ENCODE data around the gene THYN1.

THYN1 gene

DNA sequence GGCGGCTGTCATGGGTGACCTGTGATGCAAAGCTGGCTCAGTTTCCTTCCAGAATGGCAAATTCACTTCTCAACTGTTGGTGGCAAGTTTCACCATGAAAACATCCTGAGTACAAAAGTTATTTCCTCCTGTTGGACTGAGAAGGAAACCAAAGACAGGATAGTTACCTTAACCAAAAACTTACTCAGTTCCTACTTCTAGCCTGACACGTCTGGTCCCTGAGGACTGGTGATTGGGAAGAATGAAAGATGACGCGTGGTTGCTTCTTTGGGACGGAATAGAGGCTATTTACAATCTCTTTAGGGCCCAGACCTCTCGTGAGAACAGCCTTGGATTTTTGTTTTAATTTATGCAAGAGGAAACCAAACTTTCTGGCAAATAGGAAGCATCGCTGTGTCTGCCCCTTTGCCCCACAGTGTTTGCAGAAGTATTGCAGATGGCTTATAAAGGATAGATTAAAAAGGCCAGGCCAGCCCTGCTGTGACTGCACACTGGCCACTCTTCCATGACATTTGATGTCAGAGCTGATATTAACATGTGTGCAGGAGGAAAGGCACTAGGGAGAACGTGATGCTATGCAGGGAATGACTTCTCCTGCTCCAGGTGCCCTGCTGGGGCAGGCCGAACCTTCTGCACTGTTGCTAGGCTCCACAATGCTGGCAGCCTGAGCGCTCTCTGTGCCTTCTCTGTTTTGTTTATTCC lies 21.0 kb downstream of the THYN1 start:
- H3K36me3 ChIP-seq (ENCODE audit: insufficient read depth, low read length): peaks cover 9% of the 10 kb centered on the region; the same call in 1 of the 2 replicates
- no peak overlapping the region for H3K27ac ChIP-seq (ENCODE audit: low read depth, low read length)
- 0 out of 2 replicates have a peak overlapping the region, but pooled peaks have one; percentile 17 for H3K9ac ChIP-seq (ENCODE audit: low read depth, low read length)
- H3K27me3 ChIP-seq (ENCODE audit: insufficient read depth, low read length): no peaks in the 10 kb centered on the region
- H3K4me1 ChIP-seq (ENCODE audit: insufficient read depth, low read length): no peaks in the 10 kb centered on the region
- WGBS: 69% methylated on average over 10 of the region's 10 CpGs
- no peak overlapping the region for H3K4me3 ChIP-seq (ENCODE audit: low read length)
- no peaks in the 10 kb centered on the region for H3K9me3 ChIP-seq (ENCODE audit: insufficient read depth, low read depth, low read length)

DNA sequence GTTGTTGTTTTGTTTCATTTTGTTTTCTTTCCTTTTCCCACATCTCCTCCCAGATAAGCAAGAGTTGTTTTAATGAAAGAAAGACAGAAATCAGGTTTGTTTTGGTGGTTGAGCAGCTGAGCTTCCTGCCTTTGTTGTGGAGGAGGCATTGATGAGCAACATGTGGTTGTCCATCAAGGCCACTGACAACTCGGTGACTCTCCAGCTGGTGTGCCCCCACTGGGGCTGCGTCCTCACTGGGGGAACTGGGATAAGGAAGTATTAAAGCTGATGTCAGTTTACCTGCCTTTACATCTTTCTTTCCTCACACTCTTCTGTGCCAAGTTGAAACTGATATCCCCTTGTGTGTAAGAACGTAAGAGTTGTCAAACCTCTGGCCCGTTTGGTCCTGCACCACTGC lies 22.8 kb downstream of the THYN1 start:
- WGBS: 88% methylated on average over 4 of the region's 4 CpGs
- H3K36me3 ChIP-seq (ENCODE audit: insufficient read depth, low read length): no peaks in the 10 kb centered on the region
- H3K27ac ChIP-seq (ENCODE audit: low read depth, low read length): no peak overlapping the region
- H3K27me3 ChIP-seq (ENCODE audit: insufficient read depth, low read length): peaks cover 10% of the 10 kb centered on the region
- no peaks in the 10 kb centered on the region for H3K9me3 ChIP-seq (ENCODE audit: insufficient read depth, low read depth, low read length)
- H3K4me3 ChIP-seq (ENCODE audit: low read length): no peak overlapping the region
- H3K9ac ChIP-seq (ENCODE audit: low read depth, low read length): no peak overlapping the region
- H3K4me1 ChIP-seq (ENCODE audit: insufficient read depth, low read length): 0 out of 2 replicates have a peak, but pooled peaks cover 3% of the 10 kb centered on the region

DNA sequence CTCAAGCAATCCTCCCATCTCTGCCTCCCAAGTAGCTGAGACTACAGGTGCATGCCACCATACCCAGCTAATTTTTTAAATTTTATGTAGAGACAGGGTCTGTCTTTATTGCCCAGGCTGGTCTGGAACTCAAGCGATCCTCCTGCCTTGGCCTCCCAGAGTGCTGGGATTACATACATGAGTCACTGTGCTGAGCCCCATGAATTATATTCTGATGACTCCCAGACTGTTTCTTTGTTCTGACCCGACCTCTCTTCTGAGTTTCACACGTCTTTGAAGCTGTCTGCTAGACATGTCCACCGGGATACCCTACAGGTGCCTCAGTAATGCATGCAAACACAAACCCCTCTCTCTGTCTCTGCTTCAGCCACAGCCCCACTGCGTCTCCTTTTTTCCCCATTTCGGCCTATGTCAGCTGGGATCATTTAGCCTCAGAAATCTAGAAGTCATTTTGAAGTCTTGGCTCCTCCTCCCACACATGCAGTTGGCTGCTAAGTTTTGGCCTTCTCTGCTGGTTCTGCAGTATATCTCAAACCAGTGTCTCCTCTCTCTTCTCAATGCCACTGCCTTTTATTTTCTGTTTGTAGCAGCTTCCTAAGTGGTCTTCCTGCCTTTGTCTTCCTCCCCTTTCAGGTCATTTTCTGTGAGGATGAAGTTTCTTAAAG lies 23.9 kb downstream of the THYN1 start:
- Histone ChIP-seq H3K27ac (ENCODE audit: low read depth, low read length) (no peak overlapping the region), H3K9me3 (ENCODE audit: insufficient read depth, low read depth, low read length) (no peaks in the 10 kb centered on the region), H3K36me3 (ENCODE audit: insufficient read depth, low read length) (no peaks in the 10 kb centered on the region), H3K9ac (ENCODE audit: low read depth, low read length) (no peak overlapping the region), H3K4me1 (ENCODE audit: insufficient read depth, low read length) (0 out of 2 replicates have a peak, but pooled peaks cover 3% of the 10 kb centered on the region), H3K4me3 (ENCODE audit: low read length) (no peak overlapping the region), H3K27me3 (ENCODE audit: insufficient read depth, low read length) (peaks cover 10% of the 10 kb centered on the region)
- WGBS: 83% methylated on average over 6 of the region's 6 CpGs

DNA sequence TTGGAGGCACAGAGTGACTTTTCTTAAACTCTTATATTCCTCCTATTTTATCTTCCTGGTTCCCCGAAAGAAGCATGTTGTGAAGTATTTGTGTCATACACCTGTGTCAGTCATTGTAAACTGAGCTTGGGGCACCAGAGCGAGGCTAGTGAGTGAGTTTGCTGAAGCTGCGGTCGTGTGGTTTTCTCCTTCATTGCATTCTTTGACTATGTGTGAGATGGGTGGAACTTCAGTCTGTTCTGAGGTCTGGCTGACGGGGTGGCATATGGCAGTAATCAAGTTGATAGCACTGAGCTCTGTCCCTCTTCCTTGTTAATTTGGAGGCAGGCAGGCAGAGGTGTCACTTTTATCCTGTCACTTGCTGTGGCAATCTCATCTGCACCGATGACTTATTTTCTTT lies 24.5 kb downstream of the THYN1 start:
- Histone ChIP-seq H3K4me1 (ENCODE audit: insufficient read depth, low read length) (0 out of 2 replicates have a peak, but pooled peaks cover 3% of the 10 kb centered on the region), H3K36me3 (ENCODE audit: insufficient read depth, low read length) (no peaks in the 10 kb centered on the region), H3K9ac (ENCODE audit: low read depth, low read length) (no peak overlapping the region), H3K27me3 (ENCODE audit: insufficient read depth, low read length) (peaks cover 10% of the 10 kb centered on the region), H3K9me3 (ENCODE audit: insufficient read depth, low read depth, low read length) (no peaks in the 10 kb centered on the region), H3K4me3 (ENCODE audit: low read length) (no peak overlapping the region), H3K27ac (ENCODE audit: low read depth, low read length) (no peak overlapping the region)
- 93% methylated on average over 6 of the region's 6 CpGs for WGBS

DNA sequence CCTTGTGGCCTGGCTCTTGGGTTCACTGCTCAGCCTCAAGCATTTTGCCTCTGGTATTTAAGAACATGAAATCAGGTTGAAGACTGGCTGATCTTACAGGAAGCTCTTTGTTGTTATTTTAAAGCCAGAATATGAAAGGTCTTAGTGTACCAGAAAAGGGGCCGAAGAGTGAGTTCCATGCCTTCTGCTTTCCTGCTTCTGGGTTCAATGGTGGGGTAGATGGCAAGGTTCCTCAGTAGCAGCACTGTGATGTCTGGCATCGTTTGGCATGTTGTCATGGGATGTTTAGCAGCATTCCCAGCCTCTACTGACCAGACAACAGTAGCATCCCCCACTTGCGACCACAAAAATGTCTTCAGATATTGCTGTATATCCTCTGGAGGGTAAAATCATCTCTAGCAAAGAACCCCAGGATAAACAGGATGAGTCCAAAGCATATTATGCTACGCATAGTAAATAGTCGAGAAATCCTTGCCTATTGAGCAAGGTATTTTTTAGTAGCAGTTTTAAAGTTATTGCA lies 26.3 kb downstream of the THYN1 start:
- H3K27ac ChIP-seq (ENCODE audit: low read depth, low read length): no peak overlapping the region
- peaks cover 10% of the 10 kb centered on the region for H3K27me3 ChIP-seq (ENCODE audit: insufficient read depth, low read length)
- H3K4me3 ChIP-seq (ENCODE audit: low read length): no peak overlapping the region
- no peak overlapping the region for H3K9ac ChIP-seq (ENCODE audit: low read depth, low read length)
- 96% methylated on average over 5 of the region's 5 CpGs for WGBS
- H3K4me1 ChIP-seq (ENCODE audit: insufficient read depth, low read length): peaks cover 8% of the 10 kb centered on the region; the same call in 1 of the 2 replicates
- H3K9me3 ChIP-seq (ENCODE audit: insufficient read depth, low read depth, low read length): no peaks in the 10 kb centered on the region
- H3K36me3 ChIP-seq (ENCODE audit: insufficient read depth, low read length): no peaks in the 10 kb centered on the region

DNA sequence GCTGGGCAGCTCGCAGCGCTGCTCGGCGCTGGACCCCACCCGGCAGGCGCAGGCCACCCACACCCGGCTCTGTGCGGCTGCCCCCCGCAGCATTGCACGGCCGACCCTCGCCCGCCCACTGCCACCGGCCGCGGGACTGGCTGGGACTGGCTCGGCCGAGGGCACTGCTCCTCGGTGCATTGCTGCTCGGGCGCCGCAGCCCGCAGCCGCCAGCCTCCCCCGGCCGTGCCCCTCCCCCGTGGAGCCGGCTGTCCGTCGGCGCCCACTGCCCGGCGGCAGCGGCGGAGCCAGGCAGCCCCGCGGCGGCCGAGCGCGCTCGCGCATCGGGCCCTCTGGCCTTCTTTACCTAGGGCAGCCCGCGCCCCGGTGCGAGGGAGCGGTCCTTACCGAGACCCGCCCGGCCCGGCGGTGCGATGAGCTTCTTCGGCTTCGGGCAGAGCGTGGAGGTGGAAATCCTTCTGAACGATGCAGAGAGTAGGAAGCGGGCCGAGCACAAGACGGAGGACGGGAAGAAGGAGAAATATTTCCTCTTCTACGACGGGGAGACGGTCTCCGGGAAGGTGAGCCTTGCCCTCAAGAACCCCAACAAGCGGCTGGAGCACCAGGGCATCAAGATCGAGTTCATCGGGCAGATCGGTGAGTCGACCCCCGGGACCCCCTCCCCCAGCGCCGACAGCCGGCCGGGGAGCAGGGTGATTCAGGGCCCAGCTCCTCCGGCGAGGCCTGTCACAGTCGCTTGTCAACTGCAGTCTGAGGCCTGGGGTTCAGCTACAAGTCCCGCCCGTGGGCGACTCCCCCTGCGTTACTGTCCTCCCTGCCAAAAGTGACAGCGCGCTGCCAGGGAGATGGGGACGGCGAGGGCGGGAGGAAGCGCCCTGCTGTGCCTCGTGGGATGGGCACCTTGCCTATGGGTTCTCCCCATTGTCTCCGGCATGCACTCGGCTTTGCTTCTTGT lies 28.2 kb downstream of the THYN1 start:
- peaks cover 10% of the 10 kb centered on the region for H3K27me3 ChIP-seq (ENCODE audit: insufficient read depth, low read length)
- under 1% methylated on average over 93 of the region's 93 CpGs for WGBS
- H3K4me1 ChIP-seq (ENCODE audit: insufficient read depth, low read length): peaks cover 8% of the 10 kb centered on the region; the same call in 1 of the 2 replicates
- H3K9ac ChIP-seq (ENCODE audit: low read depth, low read length): peak overlapping the region; percentile 67
- peaks cover 8% of the 10 kb centered on the region for H3K36me3 ChIP-seq (ENCODE audit: insufficient read depth, low read length)
- no peak overlapping the region for H3K27ac ChIP-seq (ENCODE audit: low read depth, low read length)
- H3K4me3 ChIP-seq (ENCODE audit: low read length): peak overlapping the region; percentile 84
- H3K9me3 ChIP-seq (ENCODE audit: insufficient read depth, low read depth, low read length): no peaks in the 10 kb centered on the region

DNA sequence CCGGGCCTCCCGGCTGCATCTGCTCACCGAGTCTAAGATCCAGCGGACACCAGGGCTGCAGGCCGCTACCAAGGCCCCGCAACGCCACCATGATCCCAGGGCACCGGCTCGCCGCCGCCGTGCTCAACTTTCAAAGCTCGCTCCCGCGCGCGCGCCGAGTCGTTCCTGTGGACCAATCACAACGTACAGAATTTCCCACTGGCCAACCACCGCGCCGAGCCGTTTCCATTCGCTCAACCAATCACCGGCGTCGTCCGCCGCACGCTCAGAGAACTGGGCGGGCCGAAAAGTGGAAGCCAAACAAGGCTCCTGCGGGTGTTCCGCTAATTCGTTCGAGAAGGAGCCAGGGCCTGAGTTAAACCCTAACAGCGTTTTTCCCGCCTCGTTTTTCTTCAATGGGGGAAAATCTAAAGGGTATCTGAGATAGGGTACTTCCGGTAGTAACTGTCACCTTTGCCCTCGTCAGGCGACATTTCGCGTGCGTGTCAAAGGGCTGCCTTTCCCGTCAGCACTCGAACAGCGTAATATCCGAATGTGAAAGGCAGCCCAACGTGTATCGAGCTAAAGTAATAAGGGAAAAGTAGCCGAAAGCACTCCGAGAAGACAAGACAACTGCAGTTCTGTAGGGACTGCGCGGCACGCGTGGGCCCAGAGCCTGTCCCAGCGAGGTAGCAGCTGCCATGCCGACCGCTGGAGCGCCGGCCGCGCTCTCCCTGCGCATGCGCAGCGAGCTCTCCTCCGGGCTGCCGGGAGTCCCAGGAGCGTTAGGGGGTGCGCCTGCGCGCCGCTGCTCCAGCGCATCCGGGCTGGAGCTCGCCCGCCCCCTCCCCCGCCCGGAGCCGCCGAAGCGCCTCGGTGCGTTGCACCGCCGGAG lies 29.1 kb downstream of the THYN1 start, which contains the start of the genes NCAPD3 and VPS26B:
TSS of gene NCAPD3 (minus strand) at position 132 of the 874 bp plus-strand sequence. CDS start at position 91, 41 bp downstream.
TSS of gene VPS26B (plus strand) at position 836 of the 874 bp plus-strand sequence. CDS start 452 bp downstream, outside the sequence.
- peak within 1 kb of the TSS; percentile 84 for H3K4me3 ChIP-seq (ENCODE audit: low read length)
- peaks cover 8% of the 10 kb centered on the region; the same call in 1 of the 2 replicates for H3K4me1 ChIP-seq (ENCODE audit: insufficient read depth, low read length)
- under 1% methylated on average over 89 of the region's 89 CpGs for WGBS
- H3K9ac ChIP-seq (ENCODE audit: low read depth, low read length): peak within 1 kb of the TSS; percentile 69
- H3K27me3 ChIP-seq (ENCODE audit: insufficient read depth, low read length): peaks cover 10% of the 10 kb centered on the region
- H3K9me3 ChIP-seq (ENCODE audit: insufficient read depth, low read depth, low read length): no peaks in the 10 kb centered on the region
- H3K27ac ChIP-seq (ENCODE audit: low read depth, low read length): no peak within 1 kb of the TSS
- peaks cover 17% of the 10 kb centered on the region for H3K36me3 ChIP-seq (ENCODE audit: insufficient read depth, low read length)

DNA sequence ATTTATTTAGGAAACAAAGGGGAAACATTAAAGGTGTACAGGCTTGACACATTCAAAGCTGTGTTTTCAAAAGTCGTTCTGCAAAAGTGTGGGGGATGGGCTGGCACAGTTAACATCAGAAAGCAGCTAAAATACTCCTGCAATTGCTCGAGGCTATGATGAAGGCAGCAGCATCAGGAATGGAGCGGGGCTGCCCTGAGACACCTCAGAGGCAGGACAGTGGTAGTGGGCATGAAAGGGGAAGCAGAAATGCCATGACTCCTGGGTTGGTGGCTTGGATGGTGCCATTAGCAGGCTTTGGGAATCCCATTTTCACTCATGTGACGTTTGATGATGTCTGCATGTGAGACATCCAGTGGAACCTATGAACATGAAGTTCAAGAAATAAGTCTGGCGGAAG lies 30.0 kb downstream of the THYN1 start:
- peak overlapping the region; percentile 84 for H3K4me3 ChIP-seq (ENCODE audit: low read length)
- 5% methylated on average over 5 of the region's 5 CpGs for WGBS
- H3K4me1 ChIP-seq (ENCODE audit: insufficient read depth, low read length): peaks cover 8% of the 10 kb centered on the region; the same call in 1 of the 2 replicates
- H3K27ac ChIP-seq (ENCODE audit: low read depth, low read length): no peak overlapping the region
- H3K36me3 ChIP-seq (ENCODE audit: insufficient read depth, low read length): peaks cover 27% of the 10 kb centered on the region
- H3K9ac ChIP-seq (ENCODE audit: low read depth, low read length): peak overlapping the region; percentile 69
- no peaks in the 10 kb centered on the region for H3K9me3 ChIP-seq (ENCODE audit: insufficient read depth, low read depth, low read length)
- H3K27me3 ChIP-seq (ENCODE audit: insufficient read depth, low read length): peaks cover 10% of the 10 kb centered on the region

DNA sequence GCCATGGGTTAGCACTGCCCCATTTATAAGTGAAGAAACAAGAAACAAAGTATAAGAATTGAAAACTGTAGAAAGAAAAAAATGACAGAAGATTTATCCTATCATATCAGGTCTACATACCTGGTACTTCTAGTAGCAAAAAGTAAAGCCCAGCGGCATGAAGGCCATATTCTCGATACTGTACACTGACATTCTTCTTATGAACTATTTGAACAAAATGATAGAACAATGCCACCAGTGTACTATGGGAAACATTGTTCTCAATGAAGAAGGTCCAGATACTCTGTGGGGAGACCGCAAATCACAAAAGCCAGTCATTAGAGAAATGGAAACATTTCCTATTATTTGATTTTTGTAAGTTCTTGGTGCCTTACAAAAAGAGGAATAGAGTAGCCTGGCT lies 36.3 kb downstream of the THYN1 start:
- H3K9ac ChIP-seq (ENCODE audit: low read depth, low read length): no peak overlapping the region
- no peaks in the 10 kb centered on the region for H3K9me3 ChIP-seq (ENCODE audit: insufficient read depth, low read depth, low read length)
- no peak overlapping the region for H3K27ac ChIP-seq (ENCODE audit: low read depth, low read length)
- no peaks in the 10 kb centered on the region for H3K4me1 ChIP-seq (ENCODE audit: insufficient read depth, low read length)
- WGBS: 100% methylated on average over 3 of the region's 3 CpGs
- H3K36me3 ChIP-seq (ENCODE audit: insufficient read depth, low read length): peaks cover 84% of the 10 kb centered on the region
- H3K27me3 ChIP-seq (ENCODE audit: insufficient read depth, low read length): no peaks in the 10 kb centered on the region
- H3K4me3 ChIP-seq (ENCODE audit: low read length): no peak overlapping the region

DNA sequence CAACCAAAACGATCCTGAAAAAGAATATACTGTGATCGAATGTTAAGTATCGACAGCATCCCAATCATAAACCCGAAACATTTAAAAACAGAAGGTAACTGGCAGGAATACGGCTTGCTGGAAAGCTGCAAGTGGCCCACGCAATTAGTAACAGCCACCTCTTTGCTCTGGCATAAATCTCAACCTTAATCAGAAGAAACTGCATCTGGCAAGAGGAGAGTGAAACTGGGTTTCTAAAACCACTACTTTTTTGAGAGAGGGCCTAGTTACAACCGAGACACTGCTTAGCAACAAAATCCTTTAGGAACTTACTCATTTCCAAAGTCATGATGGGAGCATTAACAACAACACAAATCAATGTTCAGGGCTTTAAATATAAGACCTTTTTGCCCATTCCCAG lies 37.3 kb downstream of the THYN1 start:
- Histone ChIP-seq H3K27me3 (ENCODE audit: insufficient read depth, low read length) (no peaks in the 10 kb centered on the region), H3K9me3 (ENCODE audit: insufficient read depth, low read depth, low read length) (no peaks in the 10 kb centered on the region), H3K4me1 (ENCODE audit: insufficient read depth, low read length) (no peaks in the 10 kb centered on the region), H3K4me3 (ENCODE audit: low read length) (no peak overlapping the region), H3K36me3 (ENCODE audit: insufficient read depth, low read length) (peaks cover 92% of the 10 kb centered on the region), H3K27ac (ENCODE audit: low read depth, low read length) (no peak overlapping the region), H3K9ac (ENCODE audit: low read depth, low read length) (no peak overlapping the region)
- 93% methylated on average over 7 of the region's 7 CpGs for WGBS

All from HUES64 (cell line).